Keratinocyte (primary cell): ENCODE measurements around the gene EDC4. TPM values are rescaled to one million over a fixed set of nuclear protein-coding genes. Genes with fewer than 3 reads are reported as not detected.

ENCODE experiments used
- DNase-seq: peaks from one replicate; pipeline ENCODE4 v3.0.0-alpha.2; 2011; ENCODE audit warnings: low read depth, missing footprints, low spot score
- FAIRE-seq: peaks from 2 replicates; lab custom pipeline; 2011; peaks lifted over from hg19 to GRCh38; lab: Jason Lieb, UNC
- H2AFZ ChIP-seq: 2 replicates; pipeline ENCODE4 v1.6.0; 2012; ENCODE audit warnings: low read length, control low read depth, inconsistent platforms; ENCODE audit not compliant: control insufficient read depth
- H3K27ac ChIP-seq: 2 replicates; pipeline ENCODE4 v1.5.1; 2011; ENCODE audit warnings: low read length; ENCODE audit not compliant: control insufficient read depth, insufficient read depth
- H3K27me3 ChIP-seq: 3 replicates; pipeline ENCODE4 v1.6.0; 2011; ENCODE audit warnings: low read length; ENCODE audit not compliant: control insufficient read depth, insufficient read depth; ENCODE audit errors: extremely low read depth
- H3K36me3 ChIP-seq, 2 experiments: 2 replicates in 1 of 2; 3 replicates in 1 of 2; pipeline ENCODE4 v1.5.1; 2011; ENCODE audit warnings: low read length in 2 of 2, mild to moderate bottlenecking in 1 of 2; ENCODE audit not compliant: control insufficient read depth in 2 of 2, insufficient read depth in 2 of 2; ENCODE audit errors: extremely low read depth in 1 of 2
- H3K4me1 ChIP-seq: 3 replicates; pipeline ENCODE4 v1.5.1; 2011; ENCODE audit warnings: low read length; ENCODE audit not compliant: control insufficient read depth, insufficient read depth; ENCODE audit errors: extremely low read depth
- H3K4me2 ChIP-seq: 3 replicates; pipeline ENCODE4 v1.6.0; 2011; ENCODE audit warnings: low read depth, low read length; ENCODE audit not compliant: control insufficient read depth, insufficient read depth; ENCODE audit errors: extremely low read depth
- H3K4me3 ChIP-seq, 3 experiments: fragments of 200-600 bp in 1 of 3; sonication (generic) in 1 of 3; 2 replicates in 2 of 3; 3 replicates in 1 of 3; pipeline ENCODE4 v1.5.1; 2011 to 2016; ENCODE audit warnings: low read length in 3 of 3, mild to moderate bottlenecking in 3 of 3, control low read depth in 2 of 3, inconsistent platforms in 1 of 3, low read depth in 1 of 3, mixed read lengths in 1 of 3, mixed run types in 1 of 3, moderate library complexity in 1 of 3; ENCODE audit not compliant: control insufficient read depth in 2 of 3, insufficient read depth in 2 of 3; ENCODE audit errors: extremely low read depth in 1 of 3
- H3K79me2 ChIP-seq: 2 replicates; pipeline ENCODE4 v1.6.0; 2012; ENCODE audit warnings: low read length; ENCODE audit not compliant: control insufficient read depth, insufficient read depth
- H3K9ac ChIP-seq: 3 replicates; pipeline ENCODE4 v1.6.0; 2011; ENCODE audit warnings: low read length; ENCODE audit not compliant: control insufficient read depth, insufficient read depth; ENCODE audit errors: extremely low read depth
- H3K9me1 ChIP-seq: 3 replicates; pipeline ENCODE4 v1.6.0; 2011; ENCODE audit warnings: low read length; ENCODE audit not compliant: control insufficient read depth, insufficient read depth; ENCODE audit errors: extremely low read depth
- H3K9me3 ChIP-seq: 2 replicates; pipeline ENCODE4 v1.5.1; 2012; ENCODE audit warnings: low read depth, low read length; ENCODE audit not compliant: control insufficient read depth
- H4K20me1 ChIP-seq: 3 replicates; pipeline ENCODE4 v1.6.0; 2011; ENCODE audit warnings: low read length; ENCODE audit not compliant: control insufficient read depth, insufficient read depth; ENCODE audit errors: extremely low read depth
- EZH2 ChIP-seq: IDR thresholded peaks from one replicate; pipeline ENCODE4 v1.6.1; 2012; ENCODE audit warnings: inconsistent platforms, mild to moderate bottlenecking, low read length, moderate library complexity
- dilution Hi-C: fragments of 300-500 bp; cut with MboI; formaldehyde crosslinking; loops from one replicate; pipeline ENCODE4 v1.7.0; 2020; ENCODE audit warnings: low sequenced_read_pairs; ENCODE audit not compliant: extremely low pct_ligation_motif_present
- polyA plus RNA-seq, 5 experiments: library from polyadenylated mRNA; depleted of rRNA in 3 of 5; stranded (reverse) in 3 of 5; stranded (forward) in 1 of 5; unstranded in 1 of 5; fragments of >200 nt; gene quantifications; 1 replicate in 1 of 5; 2 replicates in 3 of 5; 3 replicates in 1 of 5; pipeline versions ENCODE4 v1.2.1 to v1.2.3, GENCODE V29; 2011 to 2012; ENCODE audit warnings: missing spikeins in 2 of 5, low read depth in 1 of 5, low replicate concordance in 1 of 5
- TF ChIP-seq, protein P1 (sequence below), 3 experiments: IDR thresholded peaks in 1 of 3; conservative IDR thresholded peaks in 1 of 3; optimal IDR thresholded peaks in 1 of 3; 2 replicates in 2 of 3; 3 replicates in 1 of 3; pipeline versions ENCODE3 to v1.5.1; 2011; ENCODE audit warnings: low read length in 3 of 3, mild to moderate bottlenecking in 3 of 3, moderate library complexity in 2 of 3, control low read depth in 1 of 3, inconsistent platforms in 1 of 3; ENCODE audit not compliant: insufficient read depth in 2 of 3; ENCODE audit errors: extremely low read depth in 1 of 3

Gene EDC4
- polyA plus RNA-seq, 1 donor (not counting 4 experiments of a cell fraction or from before 2014, with no cell fraction given): 16.7 TPM

DNA sequence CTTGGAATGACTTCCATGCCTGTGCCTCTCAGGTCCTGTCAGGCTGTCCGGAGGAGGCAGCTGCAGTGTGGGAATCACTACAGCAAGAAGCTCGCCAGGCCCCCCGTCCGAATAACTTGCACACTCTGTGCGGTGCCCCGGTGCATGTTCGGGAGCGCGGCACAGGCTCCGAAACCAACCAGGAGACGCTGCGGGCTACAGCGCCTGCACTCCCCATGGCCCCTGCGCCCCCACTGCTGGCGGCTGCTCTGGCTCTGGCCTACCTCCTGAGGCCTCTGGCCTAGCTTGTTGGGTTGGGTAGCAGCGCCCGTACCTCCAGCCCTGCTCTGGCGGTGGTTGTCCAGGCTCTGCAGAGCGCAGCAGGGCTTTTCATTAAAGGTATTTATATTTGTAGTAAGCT, 13.1 kb downstream of the EDC4 start:
- H3K79me2 ChIP-seq: no peaks in the 10 kb centered on the region
- peaks cover 27 to 28% of the 10 kb centered on the region in 2 experiments for H3K36me3 ChIP-seq
- H3K9ac ChIP-seq: no peak overlapping the region
- DNase-seq (no peak), FAIRE-seq (no peak)
- TF ChIP-seq, protein P1, sequence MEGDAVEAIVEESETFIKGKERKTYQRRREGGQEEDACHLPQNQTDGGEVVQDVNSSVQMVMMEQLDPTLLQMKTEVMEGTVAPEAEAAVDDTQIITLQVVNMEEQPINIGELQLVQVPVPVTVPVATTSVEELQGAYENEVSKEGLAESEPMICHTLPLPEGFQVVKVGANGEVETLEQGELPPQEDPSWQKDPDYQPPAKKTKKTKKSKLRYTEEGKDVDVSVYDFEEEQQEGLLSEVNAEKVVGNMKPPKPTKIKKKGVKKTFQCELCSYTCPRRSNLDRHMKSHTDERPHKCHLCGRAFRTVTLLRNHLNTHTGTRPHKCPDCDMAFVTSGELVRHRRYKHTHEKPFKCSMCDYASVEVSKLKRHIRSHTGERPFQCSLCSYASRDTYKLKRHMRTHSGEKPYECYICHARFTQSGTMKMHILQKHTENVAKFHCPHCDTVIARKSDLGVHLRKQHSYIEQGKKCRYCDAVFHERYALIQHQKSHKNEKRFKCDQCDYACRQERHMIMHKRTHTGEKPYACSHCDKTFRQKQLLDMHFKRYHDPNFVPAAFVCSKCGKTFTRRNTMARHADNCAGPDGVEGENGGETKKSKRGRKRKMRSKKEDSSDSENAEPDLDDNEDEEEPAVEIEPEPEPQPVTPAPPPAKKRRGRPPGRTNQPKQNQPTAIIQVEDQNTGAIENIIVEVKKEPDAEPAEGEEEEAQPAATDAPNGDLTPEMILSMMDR (optimal IDR thresholded peaks at IDR 0.05 in 1 of 3, IDR thresholded peaks at IDR 0.05 in 1 of 3, conservative IDR thresholded peaks at IDR 0.05 in 1 of 3; ENCODE audit: extremely low read depth in 1 of 3, insufficient read depth in 2 of 3, low read length in 3 of 3): no peak
- TF ChIP-seq EZH2: no peak
- no peaks in the 10 kb centered on the region for H3K9me1 ChIP-seq
- H3K4me2 ChIP-seq: no peak overlapping the region
- H2AFZ ChIP-seq: no peak overlapping the region
- H3K9me3 ChIP-seq: no peaks in the 10 kb centered on the region
- dilution Hi-C loops: no loop called here
- H3K4me3 ChIP-seq: no peak overlapping the region
- H3K27me3 ChIP-seq: no peaks in the 10 kb centered on the region
- peaks cover 4% of the 10 kb centered on the region for H3K4me1 ChIP-seq
- peaks cover 15% of the 10 kb centered on the region for H4K20me1 ChIP-seq
- no peak overlapping the region for H3K27ac ChIP-seq

DNA sequence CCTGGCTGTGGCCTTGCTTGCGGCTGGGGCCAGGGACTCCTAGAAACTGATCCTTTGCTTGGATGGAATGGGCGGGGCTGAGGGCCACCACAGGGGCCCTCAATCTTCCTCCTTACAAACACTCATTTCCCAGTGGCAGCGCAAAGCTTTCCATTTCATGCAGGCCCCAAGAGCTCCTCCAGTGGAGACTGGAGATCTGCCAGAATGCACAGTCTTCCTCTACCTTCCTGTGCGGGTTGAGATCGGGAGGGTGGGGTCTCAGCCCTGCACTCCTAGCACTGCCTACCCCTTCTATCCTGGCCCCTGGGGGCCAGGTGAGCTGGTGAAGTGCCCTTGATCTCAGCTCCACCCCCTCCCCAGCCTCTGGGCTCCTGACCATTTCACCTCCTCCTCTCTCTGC, 13.5 kb downstream of the EDC4 start:
- FAIRE-seq (no peak), DNase-seq (no peak)
- peaks cover 15% of the 10 kb centered on the region for H4K20me1 ChIP-seq
- peaks cover 4% of the 10 kb centered on the region for H3K4me1 ChIP-seq
- H3K9me1 ChIP-seq: no peaks in the 10 kb centered on the region
- no peaks in the 10 kb centered on the region for H3K27me3 ChIP-seq
- no peak overlapping the region for H3K9ac ChIP-seq
- no peak overlapping the region for H2AFZ ChIP-seq
- TF ChIP-seq, protein P1 (optimal IDR thresholded peaks at IDR 0.05 in 1 of 3, IDR thresholded peaks at IDR 0.05 in 1 of 3, conservative IDR thresholded peaks at IDR 0.05 in 1 of 3; ENCODE audit: extremely low read depth in 1 of 3, insufficient read depth in 2 of 3, low read length in 3 of 3): no peak
- TF ChIP-seq EZH2: no peak
- no peaks in the 10 kb centered on the region for H3K79me2 ChIP-seq
- no peak overlapping the region for H3K4me3 ChIP-seq
- H3K36me3 ChIP-seq: peaks cover 24% of the 10 kb centered on the region in 2 experiments
- no peak overlapping the region for H3K4me2 ChIP-seq
- dilution Hi-C loops: no loop called here
- H3K27ac ChIP-seq: no peak overlapping the region
- H3K9me3 ChIP-seq: no peaks in the 10 kb centered on the region
